K562 (cell line): ENCODE measurements around the gene TAF8. TPM values are rescaled to one million over a fixed set of nuclear protein-coding genes. Genes with fewer than 3 reads are reported as not detected.

Experiments used
- DIDO1 ChIP-seq: fragments of 450-650 bp; IDR thresholded peaks from 2 replicates; pipeline ENCODE4 v1.6.1; 2016; ENCODE audit warnings: low read depth, missing biosample characterization, missing genetic modification characterization
- ETV1 ChIP-seq: fragments of 450-650 bp; conservative IDR thresholded peaks from 2 replicates; pipeline ENCODE4 v1.6.1; 2016; ENCODE audit warnings: missing genetic modification characterization, control low read depth, low read depth, missing compliant biosample characterization
- FOS ChIP-seq: IDR thresholded peaks from 3 replicates; pipeline ENCODE4 v1.6.1; 2011; ENCODE audit not compliant: insufficient read length; ENCODE audit errors: extremely low read depth
- HEY1 ChIP-seq: fragments of 250-450 bp; sonication (Bioruptor Pico); IDR thresholded peaks from 2 replicates; pipeline ENCODE4 v1.5.0; 2020; ENCODE audit warnings: mild to moderate bottlenecking, moderate library complexity, borderline replicate concordance
- KAT2B ChIP-seq: IDR thresholded peaks from one replicate; pipeline ENCODE4 v1.6.1; 2012; ENCODE audit warnings: low read depth, mild to moderate bottlenecking, control low read depth, inconsistent platforms, low read length, moderate library complexity
- KDM4B ChIP-seq, 2 experiments: fragments of 450-650 bp in 1 of 2; sonication (generic) in 1 of 2; IDR thresholded peaks; 2 replicates each; pipeline ENCODE4 v1.6.1; 2016 to 2017; ENCODE audit warnings: borderline replicate concordance in 2 of 2, antibody characterized with exemption in 1 of 2, low read depth in 1 of 2, mild to moderate bottlenecking in 1 of 2
- NR4A1 ChIP-seq, 2 experiments: fragments of 250-450 bp in 1 of 2; fragments of 450-650 bp in 1 of 2; sonication (Bioruptor Pico) in 1 of 2; IDR thresholded peaks; 2 replicates each; pipeline versions ENCODE4 v1.4.0 to v1.6.1; 2016 to 2020; ENCODE audit warnings: mild to moderate bottlenecking in 2 of 2, missing compliant biosample characterization in 1 of 2, missing genetic modification characterization in 1 of 2, moderate library complexity in 1 of 2
- PTRF ChIP-seq: fragments of 450-650 bp; IDR thresholded peaks from 2 replicates; pipeline ENCODE4 v1.6.1; 2016; ENCODE audit warnings: mild to moderate bottlenecking, missing genetic modification characterization, missing compliant biosample characterization
- SP2 ChIP-seq: IDR thresholded peaks from 2 replicates; pipeline ENCODE4 v1.6.1; 2011; ENCODE audit warnings: mild to moderate bottlenecking, low read depth, low read length, moderate library complexity; ENCODE audit not compliant: poor library complexity, severe bottlenecking; ENCODE audit errors: extremely low read depth
- THRAP3 ChIP-seq: fragments of 450-650 bp; IDR thresholded peaks from 2 replicates; pipeline ENCODE4 v1.6.1; 2016; ENCODE audit warnings: mild to moderate bottlenecking, inconsistent platforms, borderline replicate concordance
- ZC3H4 ChIP-seq: sonication (generic); formaldehyde crosslinking; IDR thresholded peaks from 2 replicates; pipeline ENCODE4 v1.9.0; 2021; ENCODE audit warnings: missing genetic modification reagents, borderline replicate concordance
- ZNF212 ChIP-seq: fragments of 450-650 bp; formaldehyde crosslinking; IDR thresholded peaks from 2 replicates; pipeline ENCODE4 v1.4.0; 2020; ENCODE audit warnings: mild to moderate bottlenecking
- polyA plus RNA-seq, 8 experiments: library from polyadenylated mRNA; depleted of rRNA in 4 of 8; stranded (reverse) in 5 of 8; unstranded in 3 of 8; fragments of >200 nt; fragmentation: Nextera tagmentation in 2 of 8; fragmentation: Illumina TruSeq in 1 of 8; extraction: Ambion mirVana in 2 of 8; extraction: Trizol in 1 of 8; gene quantifications; 2 replicates each; pipeline versions ENCODE4 v1.2.1 to v1.2.3, GENCODE V29; 2011 to 2014; ENCODE audit warnings: inconsistent platforms in 1 of 8, missing spikeins in 1 of 8
- total RNA-seq, 7 experiments: library from RNA; depleted of rRNA in 6 of 7; stranded (reverse); fragments of >200 nt in 6 of 7; fragmentation: Illumina TruSeq in 2 of 7; extraction: Trizol in 2 of 7; gene quantifications; 2 replicates each; pipeline versions ENCODE4 v1.2.1 to v1.2.3, GENCODE V29; 2011 to 2021; ENCODE audit warnings: low replicate concordance in 1 of 7
- TF ChIP-seq, protein P1 (sequence below): fragments of 200-600 bp; sonication (generic); IDR thresholded peaks from one replicate; pipeline ENCODE4 v1.6.1; 2012; ENCODE audit warnings: mild to moderate bottlenecking, low read depth, low read length, inconsistent platforms
- TF ChIP-seq, protein P2 (sequence below): fragments of 450-650 bp; IDR thresholded peaks from one replicate; pipeline ENCODE4 v1.6.1; 2018; ENCODE audit warnings: mild to moderate bottlenecking, moderate library complexity; ENCODE audit not compliant: partially characterized antibody

The TAF8 gene
- total and polyA plus RNA-seq, 9 of the 15 experiments (the other 6 are each of a cell fraction or from before 2014, with no cell fraction given): 29.4 to 84.0 (median 52.6) TPM

DNA sequence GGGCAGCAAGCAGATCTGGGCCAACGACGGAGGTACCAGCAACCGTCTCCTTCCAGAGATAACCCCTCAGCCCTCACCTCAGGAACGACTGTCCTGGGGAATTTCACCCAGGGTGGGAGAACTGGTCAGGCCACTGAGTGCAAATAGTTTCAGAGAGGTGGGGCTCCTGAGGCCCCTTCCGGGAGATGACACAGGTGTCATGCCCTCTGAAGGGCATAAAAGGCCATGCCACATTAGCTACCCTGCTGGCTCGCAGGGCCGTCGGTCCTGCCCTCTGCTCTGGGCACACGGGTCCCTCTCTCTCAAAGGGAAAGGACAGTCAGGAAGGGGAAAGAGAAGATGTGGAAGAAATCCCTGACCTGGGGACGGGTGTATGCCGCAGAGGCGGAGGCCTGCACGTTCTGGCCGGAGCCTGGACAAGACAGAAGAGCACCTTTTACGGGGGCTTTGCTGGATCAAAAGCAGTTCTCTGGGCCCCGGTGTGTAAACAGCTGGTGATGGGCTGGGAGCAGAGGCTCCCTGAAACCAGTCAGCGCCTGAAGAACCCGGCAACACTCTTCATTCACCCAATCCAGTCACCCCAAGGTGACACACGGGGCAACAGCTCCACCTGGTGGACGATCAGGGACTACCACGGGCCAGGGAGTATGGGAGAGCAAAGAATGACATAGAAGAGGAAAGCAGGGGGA is 6.4 kb upstream of the TAF8 start (continued):
- TF ChIP-seq ETV1 (tag) (no peak), PTRF (no peak), DIDO1 (no peak), THRAP3 (peak; percentile 21; the same call in 1 of the 2 replicates), HEY1 (no peak), KDM4B (IDR thresholded peaks at IDR 0.05; ENCODE audit: borderline replicate concordance in 2 of 2, low read depth in 1 of 2) (no peak), ZNF212 (CRISPR knock-in tag) (no peak), FOS (no peak), NR4A1 (CRISPR knock-in tag; IDR thresholded peaks at IDR 0.05) (no peak), NR4A1 (tag; IDR thresholded peaks at IDR 0.05) (0 out of 2 replicates have a peak, but pooled peaks have one; percentile 40), SP2 (no peak), ZC3H4 (CRISPR knock-in tag) (no peak), KAT2B (no peak)
- TF ChIP-seq, protein P1, sequence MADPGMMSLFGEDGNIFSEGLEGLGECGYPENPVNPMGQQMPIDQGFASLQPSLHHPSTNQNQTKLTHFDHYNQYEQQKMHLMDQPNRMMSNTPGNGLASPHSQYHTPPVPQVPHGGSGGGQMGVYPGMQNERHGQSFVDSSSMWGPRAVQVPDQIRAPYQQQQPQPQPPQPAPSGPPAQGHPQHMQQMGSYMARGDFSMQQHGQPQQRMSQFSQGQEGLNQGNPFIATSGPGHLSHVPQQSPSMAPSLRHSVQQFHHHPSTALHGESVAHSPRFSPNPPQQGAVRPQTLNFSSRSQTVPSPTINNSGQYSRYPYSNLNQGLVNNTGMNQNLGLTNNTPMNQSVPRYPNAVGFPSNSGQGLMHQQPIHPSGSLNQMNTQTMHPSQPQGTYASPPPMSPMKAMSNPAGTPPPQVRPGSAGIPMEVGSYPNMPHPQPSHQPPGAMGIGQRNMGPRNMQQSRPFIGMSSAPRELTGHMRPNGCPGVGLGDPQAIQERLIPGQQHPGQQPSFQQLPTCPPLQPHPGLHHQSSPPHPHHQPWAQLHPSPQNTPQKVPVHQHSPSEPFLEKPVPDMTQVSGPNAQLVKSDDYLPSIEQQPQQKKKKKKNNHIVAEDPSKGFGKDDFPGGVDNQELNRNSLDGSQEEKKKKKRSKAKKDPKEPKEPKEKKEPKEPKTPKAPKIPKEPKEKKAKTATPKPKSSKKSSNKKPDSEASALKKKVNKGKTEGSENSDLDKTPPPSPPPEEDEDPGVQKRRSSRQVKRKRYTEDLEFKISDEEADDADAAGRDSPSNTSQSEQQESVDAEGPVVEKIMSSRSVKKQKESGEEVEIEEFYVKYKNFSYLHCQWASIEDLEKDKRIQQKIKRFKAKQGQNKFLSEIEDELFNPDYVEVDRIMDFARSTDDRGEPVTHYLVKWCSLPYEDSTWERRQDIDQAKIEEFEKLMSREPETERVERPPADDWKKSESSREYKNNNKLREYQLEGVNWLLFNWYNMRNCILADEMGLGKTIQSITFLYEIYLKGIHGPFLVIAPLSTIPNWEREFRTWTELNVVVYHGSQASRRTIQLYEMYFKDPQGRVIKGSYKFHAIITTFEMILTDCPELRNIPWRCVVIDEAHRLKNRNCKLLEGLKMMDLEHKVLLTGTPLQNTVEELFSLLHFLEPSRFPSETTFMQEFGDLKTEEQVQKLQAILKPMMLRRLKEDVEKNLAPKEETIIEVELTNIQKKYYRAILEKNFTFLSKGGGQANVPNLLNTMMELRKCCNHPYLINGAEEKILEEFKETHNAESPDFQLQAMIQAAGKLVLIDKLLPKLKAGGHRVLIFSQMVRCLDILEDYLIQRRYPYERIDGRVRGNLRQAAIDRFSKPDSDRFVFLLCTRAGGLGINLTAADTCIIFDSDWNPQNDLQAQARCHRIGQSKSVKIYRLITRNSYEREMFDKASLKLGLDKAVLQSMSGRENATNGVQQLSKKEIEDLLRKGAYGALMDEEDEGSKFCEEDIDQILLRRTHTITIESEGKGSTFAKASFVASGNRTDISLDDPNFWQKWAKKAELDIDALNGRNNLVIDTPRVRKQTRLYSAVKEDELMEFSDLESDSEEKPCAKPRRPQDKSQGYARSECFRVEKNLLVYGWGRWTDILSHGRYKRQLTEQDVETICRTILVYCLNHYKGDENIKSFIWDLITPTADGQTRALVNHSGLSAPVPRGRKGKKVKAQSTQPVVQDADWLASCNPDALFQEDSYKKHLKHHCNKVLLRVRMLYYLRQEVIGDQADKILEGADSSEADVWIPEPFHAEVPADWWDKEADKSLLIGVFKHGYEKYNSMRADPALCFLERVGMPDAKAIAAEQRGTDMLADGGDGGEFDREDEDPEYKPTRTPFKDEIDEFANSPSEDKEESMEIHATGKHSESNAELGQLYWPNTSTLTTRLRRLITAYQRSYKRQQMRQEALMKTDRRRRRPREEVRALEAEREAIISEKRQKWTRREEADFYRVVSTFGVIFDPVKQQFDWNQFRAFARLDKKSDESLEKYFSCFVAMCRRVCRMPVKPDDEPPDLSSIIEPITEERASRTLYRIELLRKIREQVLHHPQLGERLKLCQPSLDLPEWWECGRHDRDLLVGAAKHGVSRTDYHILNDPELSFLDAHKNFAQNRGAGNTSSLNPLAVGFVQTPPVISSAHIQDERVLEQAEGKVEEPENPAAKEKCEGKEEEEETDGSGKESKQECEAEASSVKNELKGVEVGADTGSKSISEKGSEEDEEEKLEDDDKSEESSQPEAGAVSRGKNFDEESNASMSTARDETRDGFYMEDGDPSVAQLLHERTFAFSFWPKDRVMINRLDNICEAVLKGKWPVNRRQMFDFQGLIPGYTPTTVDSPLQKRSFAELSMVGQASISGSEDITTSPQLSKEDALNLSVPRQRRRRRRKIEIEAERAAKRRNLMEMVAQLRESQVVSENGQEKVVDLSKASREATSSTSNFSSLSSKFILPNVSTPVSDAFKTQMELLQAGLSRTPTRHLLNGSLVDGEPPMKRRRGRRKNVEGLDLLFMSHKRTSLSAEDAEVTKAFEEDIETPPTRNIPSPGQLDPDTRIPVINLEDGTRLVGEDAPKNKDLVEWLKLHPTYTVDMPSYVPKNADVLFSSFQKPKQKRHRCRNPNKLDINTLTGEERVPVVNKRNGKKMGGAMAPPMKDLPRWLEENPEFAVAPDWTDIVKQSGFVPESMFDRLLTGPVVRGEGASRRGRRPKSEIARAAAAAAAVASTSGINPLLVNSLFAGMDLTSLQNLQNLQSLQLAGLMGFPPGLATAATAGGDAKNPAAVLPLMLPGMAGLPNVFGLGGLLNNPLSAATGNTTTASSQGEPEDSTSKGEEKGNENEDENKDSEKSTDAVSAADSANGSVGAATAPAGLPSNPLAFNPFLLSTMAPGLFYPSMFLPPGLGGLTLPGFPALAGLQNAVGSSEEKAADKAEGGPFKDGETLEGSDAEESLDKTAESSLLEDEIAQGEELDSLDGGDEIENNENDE: no peak
- TF ChIP-seq, protein P2, sequence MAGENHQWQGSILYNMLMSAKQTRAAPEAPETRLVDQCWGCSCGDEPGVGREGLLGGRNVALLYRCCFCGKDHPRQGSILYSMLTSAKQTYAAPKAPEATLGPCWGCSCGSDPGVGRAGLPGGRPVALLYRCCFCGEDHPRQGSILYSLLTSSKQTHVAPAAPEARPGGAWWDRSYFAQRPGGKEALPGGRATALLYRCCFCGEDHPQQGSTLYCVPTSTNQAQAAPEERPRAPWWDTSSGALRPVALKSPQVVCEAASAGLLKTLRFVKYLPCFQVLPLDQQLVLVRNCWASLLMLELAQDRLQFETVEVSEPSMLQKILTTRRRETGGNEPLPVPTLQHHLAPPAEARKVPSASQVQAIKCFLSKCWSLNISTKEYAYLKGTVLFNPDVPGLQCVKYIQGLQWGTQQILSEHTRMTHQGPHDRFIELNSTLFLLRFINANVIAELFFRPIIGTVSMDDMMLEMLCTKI: no peak
